HL-60 (cell line): Measurements from ENCODE around the gene MGME1.

Source experiments
- CTCF ChIP-seq: IDR thresholded peaks from one replicate; pipeline ENCODE4 v1.5.1; 2011; ENCODE audit warnings: low read length, control low read depth, inconsistent platforms; ENCODE audit not compliant: insufficient read depth
- TF ChIP-seq, protein P1 (sequence below): IDR thresholded peaks from 2 replicates; pipeline ENCODE4 v1.6.1; 2012; ENCODE audit warnings: low read depth; ENCODE audit not compliant: insufficient replicate concordance

DNA sequence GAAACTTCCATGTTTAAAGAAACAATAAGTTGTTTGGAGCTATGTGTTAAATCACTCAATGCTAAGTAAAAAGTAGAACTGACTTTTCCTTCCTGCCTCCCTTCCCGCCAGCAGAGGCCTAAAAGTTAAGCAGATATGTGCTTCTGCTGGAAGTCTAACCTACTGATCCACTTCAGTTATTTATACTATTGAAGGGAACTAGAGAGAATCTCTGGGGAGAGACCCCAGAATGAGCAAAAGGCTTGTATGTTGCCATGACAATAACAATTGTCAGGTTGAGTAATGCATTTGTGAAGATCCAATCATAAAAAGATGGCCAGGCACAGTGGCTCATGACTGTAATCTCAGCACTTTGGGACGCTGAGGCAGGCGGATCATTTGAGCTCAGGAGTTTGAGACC lies 24.7 kb downstream of the MGME1 start:
- TF ChIP-seq, protein P1, sequence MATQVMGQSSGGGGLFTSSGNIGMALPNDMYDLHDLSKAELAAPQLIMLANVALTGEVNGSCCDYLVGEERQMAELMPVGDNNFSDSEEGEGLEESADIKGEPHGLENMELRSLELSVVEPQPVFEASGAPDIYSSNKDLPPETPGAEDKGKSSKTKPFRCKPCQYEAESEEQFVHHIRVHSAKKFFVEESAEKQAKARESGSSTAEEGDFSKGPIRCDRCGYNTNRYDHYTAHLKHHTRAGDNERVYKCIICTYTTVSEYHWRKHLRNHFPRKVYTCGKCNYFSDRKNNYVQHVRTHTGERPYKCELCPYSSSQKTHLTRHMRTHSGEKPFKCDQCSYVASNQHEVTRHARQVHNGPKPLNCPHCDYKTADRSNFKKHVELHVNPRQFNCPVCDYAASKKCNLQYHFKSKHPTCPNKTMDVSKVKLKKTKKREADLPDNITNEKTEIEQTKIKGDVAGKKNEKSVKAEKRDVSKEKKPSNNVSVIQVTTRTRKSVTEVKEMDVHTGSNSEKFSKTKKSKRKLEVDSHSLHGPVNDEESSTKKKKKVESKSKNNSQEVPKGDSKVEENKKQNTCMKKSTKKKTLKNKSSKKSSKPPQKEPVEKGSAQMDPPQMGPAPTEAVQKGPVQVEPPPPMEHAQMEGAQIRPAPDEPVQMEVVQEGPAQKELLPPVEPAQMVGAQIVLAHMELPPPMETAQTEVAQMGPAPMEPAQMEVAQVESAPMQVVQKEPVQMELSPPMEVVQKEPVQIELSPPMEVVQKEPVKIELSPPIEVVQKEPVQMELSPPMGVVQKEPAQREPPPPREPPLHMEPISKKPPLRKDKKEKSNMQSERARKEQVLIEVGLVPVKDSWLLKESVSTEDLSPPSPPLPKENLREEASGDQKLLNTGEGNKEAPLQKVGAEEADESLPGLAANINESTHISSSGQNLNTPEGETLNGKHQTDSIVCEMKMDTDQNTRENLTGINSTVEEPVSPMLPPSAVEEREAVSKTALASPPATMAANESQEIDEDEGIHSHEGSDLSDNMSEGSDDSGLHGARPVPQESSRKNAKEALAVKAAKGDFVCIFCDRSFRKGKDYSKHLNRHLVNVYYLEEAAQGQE, result no peak
- no peak for TF ChIP-seq CTCF
